SK-N-SH treated with all-trans-retinoic acid at 6 μM for 48 hours (cell line): Measurements from ENCODE around the gene STRA6.

Source experiments
- BACH2 ChIP-seq: fragments of 250-450 bp; sonication (Bioruptor Pico); IDR thresholded peaks from 2 replicates; pipeline ENCODE4 v1.9.0; 2021; ENCODE audit warnings: mild to moderate bottlenecking, borderline replicate concordance
- ESRRG ChIP-seq: fragments of 250-450 bp; sonication (Bioruptor Pico); IDR thresholded peaks from 2 replicates; pipeline ENCODE4 v1.6.1; 2021; ENCODE audit warnings: mild to moderate bottlenecking
- GLIS3 ChIP-seq: fragments of 250-450 bp; sonication (Bioruptor Pico); IDR thresholded peaks from 2 replicates; pipeline ENCODE4 v1.5.0; 2020; ENCODE audit warnings: mild to moderate bottlenecking, moderate library complexity
- OSR1 ChIP-seq: fragments of 250-450 bp; sonication (Bioruptor Pico); IDR thresholded peaks from 2 replicates; pipeline ENCODE4 v1.8.0; 2022; ENCODE audit warnings: moderate library complexity, mild to moderate bottlenecking, inconsistent platforms
- RARB ChIP-seq: fragments of 250-450 bp; sonication (Bioruptor Pico); IDR thresholded peaks from 2 replicates; pipeline ENCODE4 v1.8.0; 2021; ENCODE audit warnings: mild to moderate bottlenecking, moderate library complexity
- SNAI2 ChIP-seq: fragments of 250-450 bp; sonication (Bioruptor Pico); IDR thresholded peaks from 2 replicates; pipeline ENCODE4 v1.5.0; 2020; ENCODE audit warnings: mild to moderate bottlenecking, moderate library complexity
- TCF4 ChIP-seq: fragments of 250-450 bp; sonication (Bioruptor Pico); IDR thresholded peaks from 2 replicates; pipeline ENCODE4 v1.8.0; 2021; ENCODE audit warnings: mild to moderate bottlenecking, moderate library complexity, borderline replicate concordance
- ZC3H10 ChIP-seq: fragments of 250-450 bp; sonication (Bioruptor Pico); IDR thresholded peaks from 2 replicates; pipeline ENCODE4 v1.5.1; 2021; ENCODE audit warnings: mild to moderate bottlenecking, moderate library complexity
- ZFP3 ChIP-seq: fragments of 250-450 bp; sonication (Bioruptor Pico); IDR thresholded peaks from 2 replicates; pipeline ENCODE4 v1.5.0; 2020; ENCODE audit warnings: mild to moderate bottlenecking, moderate library complexity
- ZFP30 ChIP-seq: fragments of 450-650 bp; formaldehyde crosslinking; IDR thresholded peaks from 2 replicates; pipeline ENCODE4 v1.5.0; 2022; ENCODE audit warnings: mild to moderate bottlenecking, moderate library complexity
- ZNF565 ChIP-seq: fragments of 450-650 bp; formaldehyde crosslinking; conservative IDR thresholded peaks from 2 replicates; pipeline ENCODE4 v1.5.0; 2020; ENCODE audit warnings: low read depth, mild to moderate bottlenecking, moderate library complexity
- TF ChIP-seq, protein P1 (sequence below): fragments of 250-450 bp; sonication (Bioruptor Pico); IDR thresholded peaks from 2 replicates; pipeline ENCODE4 v1.5.1; 2020; ENCODE audit warnings: low read depth, mild to moderate bottlenecking, moderate library complexity
- TF ChIP-seq, protein P2 (sequence below): fragments of 250-450 bp; sonication (Bioruptor Pico); IDR thresholded peaks from 2 replicates; pipeline ENCODE4 v1.8.0; 2020; ENCODE audit warnings: mild to moderate bottlenecking, moderate library complexity, borderline replicate concordance

DNA sequence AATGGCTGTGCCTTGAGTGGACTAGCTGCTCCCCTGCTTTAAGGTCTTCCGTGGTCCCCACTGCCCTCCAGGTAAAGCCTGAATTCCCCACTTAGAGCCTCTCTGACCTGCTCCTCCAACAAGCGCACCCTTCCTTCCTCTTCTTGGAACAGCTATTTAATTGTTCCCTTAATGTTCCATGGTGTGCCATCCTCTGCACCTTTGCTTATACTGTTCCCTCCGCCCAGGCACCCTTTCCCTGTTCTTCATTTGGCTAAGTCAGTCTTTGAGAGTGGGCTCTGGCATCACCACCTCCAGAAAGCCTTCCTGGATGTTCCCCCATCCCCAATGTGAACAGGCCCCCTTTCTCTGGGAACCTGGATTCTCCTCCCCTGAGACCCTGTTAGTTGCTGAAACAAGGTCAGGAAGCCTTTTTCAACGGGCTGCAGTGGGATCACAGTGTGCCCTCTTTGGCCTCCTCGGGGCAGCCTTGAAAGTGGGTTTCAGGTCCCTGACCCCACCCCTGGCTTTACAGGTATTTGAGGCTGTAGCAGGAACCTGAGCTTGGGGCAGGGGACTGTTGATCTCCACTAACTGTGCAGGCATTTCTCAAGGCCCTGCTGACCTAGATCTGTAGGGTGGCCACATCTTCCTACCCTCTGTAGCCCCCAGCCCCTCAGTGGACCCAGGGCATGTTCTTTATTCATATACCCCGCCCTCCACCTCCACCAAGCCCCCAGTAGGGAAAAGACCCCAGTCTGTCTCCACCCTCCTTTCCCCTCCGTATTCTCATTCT, 24.1 kb downstream of the STRA6 start:
- TF ChIP-seq, protein P1, sequence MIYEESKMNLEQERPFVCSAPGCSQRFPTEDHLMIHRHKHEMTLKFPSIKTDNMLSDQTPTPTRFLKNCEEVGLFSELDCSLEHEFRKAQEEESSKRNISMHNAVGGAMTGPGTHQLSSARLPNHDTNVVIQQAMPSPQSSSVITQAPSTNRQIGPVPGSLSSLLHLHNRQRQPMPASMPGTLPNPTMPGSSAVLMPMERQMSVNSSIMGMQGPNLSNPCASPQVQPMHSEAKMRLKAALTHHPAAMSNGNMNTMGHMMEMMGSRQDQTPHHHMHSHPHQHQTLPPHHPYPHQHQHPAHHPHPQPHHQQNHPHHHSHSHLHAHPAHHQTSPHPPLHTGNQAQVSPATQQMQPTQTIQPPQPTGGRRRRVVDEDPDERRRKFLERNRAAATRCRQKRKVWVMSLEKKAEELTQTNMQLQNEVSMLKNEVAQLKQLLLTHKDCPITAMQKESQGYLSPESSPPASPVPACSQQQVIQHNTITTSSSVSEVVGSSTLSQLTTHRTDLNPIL (CRISPR knock-in tag), result no peak
- TF ChIP-seq ZFP3 (CRISPR knock-in tag) (no peak), ZC3H10 (CRISPR knock-in tag) (no peak), TCF4 (CRISPR knock-in tag) (no peak), RARB (no peak), ZNF565 (CRISPR knock-in tag) (no peak), SNAI2 (CRISPR knock-in tag) (no peak), OSR1 (no peak), ESRRG (CRISPR knock-in tag) (no peak), BACH2 (CRISPR knock-in tag) (no peak), GLIS3 (CRISPR knock-in tag) (no peak), ZFP30 (CRISPR knock-in tag) (no peak)
- TF ChIP-seq, protein P2, sequence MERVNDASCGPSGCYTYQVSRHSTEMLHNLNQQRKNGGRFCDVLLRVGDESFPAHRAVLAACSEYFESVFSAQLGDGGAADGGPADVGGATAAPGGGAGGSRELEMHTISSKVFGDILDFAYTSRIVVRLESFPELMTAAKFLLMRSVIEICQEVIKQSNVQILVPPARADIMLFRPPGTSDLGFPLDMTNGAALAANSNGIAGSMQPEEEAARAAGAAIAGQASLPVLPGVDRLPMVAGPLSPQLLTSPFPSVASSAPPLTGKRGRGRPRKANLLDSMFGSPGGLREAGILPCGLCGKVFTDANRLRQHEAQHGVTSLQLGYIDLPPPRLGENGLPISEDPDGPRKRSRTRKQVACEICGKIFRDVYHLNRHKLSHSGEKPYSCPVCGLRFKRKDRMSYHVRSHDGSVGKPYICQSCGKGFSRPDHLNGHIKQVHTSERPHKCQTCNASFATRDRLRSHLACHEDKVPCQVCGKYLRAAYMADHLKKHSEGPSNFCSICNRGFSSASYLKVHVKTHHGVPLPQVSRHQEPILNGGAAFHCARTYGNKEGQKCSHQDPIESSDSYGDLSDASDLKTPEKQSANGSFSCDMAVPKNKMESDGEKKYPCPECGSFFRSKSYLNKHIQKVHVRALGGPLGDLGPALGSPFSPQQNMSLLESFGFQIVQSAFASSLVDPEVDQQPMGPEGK (CRISPR knock-in tag), result no peak
